Measurements from ENCODE around the gene CEP250.
A peak's percentile ranks its signal among the peaks of the same experiment; 100 is the strongest.

DNA sequence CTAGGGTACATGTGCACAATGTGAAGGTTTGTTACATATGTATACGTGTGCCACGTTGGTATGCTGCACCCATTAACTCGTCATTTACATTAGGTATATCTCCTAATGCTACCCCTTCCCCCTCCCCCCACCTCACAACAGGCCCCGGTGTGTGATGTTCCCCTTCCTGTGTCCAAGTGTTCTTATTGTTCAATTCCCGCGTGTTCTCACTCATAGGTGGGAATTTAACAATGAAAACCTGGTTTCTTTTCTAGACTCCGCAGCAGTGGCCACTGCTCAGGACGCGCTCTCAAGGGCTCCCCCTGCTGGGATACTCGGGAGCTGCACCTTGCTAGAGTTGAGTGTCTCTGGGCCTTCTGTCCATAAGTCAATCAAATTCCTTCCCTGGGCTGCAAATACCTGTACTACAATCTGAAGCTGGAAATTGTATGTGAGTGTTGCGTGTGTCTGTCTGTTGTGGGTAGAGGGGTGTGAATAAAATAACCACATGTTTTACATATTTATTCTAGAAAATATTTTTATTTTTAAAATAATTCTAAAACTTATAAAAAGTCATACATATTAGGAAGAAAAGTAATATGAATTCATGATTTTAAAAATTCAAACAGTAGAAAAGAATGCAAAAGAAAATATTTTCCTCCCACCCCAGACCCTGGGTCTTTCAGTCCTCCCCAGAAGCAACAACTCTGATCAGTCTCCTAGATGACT lies 8.2 kb upstream of the CEP250 start:
- TF ChIP-seq, protein P1, sequence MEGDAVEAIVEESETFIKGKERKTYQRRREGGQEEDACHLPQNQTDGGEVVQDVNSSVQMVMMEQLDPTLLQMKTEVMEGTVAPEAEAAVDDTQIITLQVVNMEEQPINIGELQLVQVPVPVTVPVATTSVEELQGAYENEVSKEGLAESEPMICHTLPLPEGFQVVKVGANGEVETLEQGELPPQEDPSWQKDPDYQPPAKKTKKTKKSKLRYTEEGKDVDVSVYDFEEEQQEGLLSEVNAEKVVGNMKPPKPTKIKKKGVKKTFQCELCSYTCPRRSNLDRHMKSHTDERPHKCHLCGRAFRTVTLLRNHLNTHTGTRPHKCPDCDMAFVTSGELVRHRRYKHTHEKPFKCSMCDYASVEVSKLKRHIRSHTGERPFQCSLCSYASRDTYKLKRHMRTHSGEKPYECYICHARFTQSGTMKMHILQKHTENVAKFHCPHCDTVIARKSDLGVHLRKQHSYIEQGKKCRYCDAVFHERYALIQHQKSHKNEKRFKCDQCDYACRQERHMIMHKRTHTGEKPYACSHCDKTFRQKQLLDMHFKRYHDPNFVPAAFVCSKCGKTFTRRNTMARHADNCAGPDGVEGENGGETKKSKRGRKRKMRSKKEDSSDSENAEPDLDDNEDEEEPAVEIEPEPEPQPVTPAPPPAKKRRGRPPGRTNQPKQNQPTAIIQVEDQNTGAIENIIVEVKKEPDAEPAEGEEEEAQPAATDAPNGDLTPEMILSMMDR (conservative IDR thresholded peaks at IDR 0.05): peak; percentile 96
- no peak for TF ChIP-seq EZH2 (IDR thresholded peaks at IDR 0.05; ENCODE audit: low read depth)

All from PC-9 (cell line).